ENCODE measurements around the gene KLK7.

The KLK7 gene

DNA sequence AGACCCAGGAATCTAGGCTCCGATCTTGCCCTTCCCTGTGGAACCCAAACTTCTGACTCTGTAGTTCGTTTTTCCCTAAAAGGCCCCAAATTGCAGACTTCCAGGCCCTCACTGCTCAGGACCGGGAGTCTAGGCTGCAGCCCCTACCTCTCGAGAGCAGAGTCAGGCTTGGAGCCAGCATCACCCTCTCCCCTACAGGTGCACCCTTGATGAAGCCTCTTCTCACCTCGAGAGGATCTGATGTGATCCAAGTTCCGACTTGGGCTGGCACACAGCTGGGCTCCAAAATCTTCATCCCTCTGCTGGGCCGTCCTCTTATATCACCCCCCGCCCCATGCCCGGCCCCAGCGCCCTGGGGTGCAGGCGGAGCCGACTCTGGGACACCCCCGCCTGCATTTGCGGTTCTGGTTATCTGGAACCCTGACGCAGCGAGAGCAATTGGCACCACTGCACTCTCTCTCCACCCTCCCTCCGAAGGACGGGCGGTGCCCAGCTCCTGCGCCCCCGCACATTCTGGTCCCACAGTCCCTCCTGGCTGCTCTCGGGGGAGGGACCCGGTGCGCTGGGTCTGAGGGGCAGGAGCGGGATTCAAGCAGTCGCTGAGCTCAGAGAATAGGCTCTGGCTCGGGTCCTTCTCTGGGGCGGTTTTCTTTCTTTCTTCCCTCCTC, at the start of gene KLK7:
Gene KLK7 (minus strand): TSS at position 293 of the 668 bp plus-strand sequence. CDS start 1,518 bp downstream, outside the sequence.
- no peak for DNase-seq (ENCODE audit: low spot score)

DNA sequence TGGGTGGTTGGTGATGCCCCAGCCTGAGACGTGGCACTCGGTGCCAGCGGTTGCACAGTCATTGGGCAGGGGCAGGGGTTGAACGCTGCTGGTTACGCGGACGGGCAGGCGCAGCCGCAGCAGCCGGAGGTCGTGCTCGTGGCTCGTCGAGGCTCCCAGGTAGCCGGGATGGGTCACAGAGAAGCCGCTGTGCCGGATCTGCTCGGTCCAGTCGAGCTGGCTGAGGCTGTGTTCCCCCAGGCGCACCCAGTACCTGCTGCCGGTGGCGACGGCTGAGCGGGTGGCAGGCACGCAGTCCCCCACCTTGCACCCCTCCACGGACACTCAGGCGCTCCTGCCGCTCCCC, 48.1 kb upstream of the KLK7 start:
- DNase-seq (ENCODE audit: low spot score) = no peak

DNA sequence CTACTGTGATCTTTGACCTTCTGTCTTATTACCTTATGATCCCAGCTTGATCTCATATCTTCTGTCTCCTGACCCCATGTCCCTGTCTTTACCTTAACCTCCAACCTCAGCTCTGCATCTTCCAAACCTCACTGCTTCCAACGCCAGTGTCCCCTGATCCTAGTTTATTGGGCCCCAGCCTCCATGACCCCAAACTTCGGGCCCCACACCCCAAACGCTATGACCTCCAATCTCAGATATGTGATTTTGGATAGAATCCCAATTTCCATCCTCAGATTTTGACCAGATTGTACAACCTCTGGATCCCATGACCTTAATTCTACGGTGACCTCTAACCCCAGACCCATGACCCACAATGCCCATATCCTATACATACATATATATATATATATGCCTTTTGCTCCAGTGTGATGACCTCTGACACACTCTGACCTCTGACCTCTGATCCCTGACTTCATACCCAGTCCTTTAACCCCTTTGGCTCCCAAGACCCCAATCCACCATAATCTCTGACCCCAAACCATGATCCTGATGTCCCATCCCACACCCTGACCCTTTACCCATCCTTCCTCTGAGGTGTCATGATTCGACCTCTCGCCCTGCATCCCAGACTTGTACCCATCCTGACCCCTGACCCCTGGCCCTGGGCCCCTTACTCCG, 47.6 kb upstream of the KLK7 start:
- no peak for DNase-seq (ENCODE audit: low spot score)

DNA sequence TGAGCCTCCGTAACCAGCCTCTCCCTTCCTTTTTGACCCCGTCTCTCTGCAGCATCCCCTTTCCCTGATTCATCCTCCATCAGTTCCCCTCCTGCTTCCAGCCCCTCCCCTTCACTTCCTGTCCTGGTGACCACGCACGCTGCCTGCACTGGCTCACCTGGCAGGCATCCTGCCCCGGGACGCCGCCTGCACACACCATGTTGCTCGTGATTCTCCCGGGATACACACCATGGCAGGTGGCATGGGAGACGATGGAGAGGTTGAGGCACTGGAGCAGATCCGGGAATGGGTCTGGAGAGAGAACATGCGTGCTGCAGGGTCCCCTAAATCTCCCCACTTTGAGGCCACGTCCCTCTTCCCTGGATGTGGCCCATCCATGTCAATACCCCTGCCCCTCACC, 46.9 kb upstream of the KLK7 start:
- no peak for DNase-seq (ENCODE audit: low spot score)

DNA sequence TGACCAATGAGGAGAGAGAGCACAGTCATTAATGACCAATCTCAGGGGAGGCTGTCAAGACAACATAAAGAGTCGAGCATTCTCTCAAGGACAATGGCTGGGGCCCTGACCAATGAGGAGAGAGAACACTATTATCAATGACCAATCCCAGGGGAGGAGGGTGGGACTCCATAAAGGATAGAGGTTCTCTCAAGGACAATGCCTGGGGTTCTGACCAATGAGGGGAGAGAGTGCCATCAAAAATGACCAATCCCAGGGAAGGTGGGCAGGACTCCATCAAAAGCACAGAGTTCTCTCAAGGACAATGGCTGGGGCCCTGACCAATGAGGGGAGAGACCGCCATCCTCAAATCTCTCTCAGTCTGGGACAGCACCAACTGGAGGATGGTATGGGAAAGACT, 46.0 kb upstream of the KLK7 start:
- DNase-seq (ENCODE audit: low spot score) = no peak

DNA sequence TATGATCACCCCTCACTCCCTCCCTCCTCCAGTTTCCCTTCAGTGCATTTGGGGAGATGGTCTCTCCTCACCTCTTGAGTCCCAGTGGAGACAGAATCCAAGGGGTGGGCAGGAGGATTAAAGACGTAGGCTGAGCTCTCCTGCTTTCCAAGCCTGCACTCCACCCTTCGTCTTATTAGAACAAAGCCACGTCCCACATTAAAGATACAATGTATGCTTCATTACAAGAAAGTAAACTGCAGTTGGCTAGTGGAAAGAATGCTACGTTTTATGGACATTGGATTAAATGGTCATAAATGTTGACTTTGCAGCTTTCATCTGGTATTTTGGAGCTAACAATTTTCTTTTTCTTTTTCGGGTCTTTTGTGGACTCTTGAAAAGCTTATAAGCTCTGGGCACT, 44.2 kb upstream of the KLK7 start:
- no peak for DNase-seq (ENCODE audit: low spot score)

DNA sequence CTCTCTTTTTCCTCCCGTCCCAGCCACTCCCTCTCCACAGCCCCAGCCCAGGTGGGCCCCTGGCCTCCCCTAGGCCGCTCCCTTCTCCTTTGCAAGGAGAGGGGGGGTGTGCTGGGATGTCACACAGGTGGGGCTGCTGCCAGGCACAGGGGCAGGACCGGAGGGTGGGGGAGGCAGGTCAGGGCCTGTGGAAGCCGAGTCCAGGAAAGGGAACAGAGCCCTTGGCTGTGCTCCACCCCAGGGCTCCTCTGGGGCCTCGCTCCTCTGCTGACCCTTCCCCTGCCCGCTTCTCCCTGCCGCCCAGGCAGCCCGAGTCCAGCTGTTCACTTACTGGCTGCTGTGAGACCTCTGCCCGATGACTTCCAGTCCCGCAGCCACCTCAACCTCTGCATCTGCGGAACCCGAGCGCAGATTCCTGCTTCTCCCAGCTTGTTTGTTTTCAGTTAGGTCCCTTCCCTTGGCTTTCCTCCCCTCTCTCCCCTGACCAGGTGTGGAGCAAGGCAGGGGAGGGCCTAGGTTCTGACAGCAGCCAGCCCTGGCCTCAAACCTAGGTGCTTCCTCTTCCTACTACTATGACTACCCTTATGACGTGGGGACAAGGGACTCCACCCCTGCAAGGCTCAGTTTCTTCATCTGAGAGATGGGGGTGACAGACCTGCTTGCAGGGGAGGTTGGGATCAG, 43.5 kb upstream of the KLK7 start:
- no peak for DNase-seq (ENCODE audit: low spot score)

DNA sequence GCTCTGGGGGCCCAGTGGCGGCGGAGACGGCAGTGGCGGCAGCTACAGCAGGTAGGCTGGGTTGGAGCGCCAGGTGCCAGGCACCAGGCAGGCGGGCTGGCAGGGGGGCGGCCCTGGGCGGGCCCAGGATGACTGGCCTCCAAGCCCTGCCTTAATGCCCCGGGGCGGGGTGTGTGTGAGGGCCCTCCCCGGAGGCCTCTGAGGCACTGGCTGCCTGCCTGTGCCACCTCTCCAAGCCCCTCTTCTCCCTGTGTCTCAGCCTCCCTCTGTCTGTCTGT, 42.8 kb upstream of the KLK7 start, which contains the start of gene KLK11:
Gene KLK11 (minus strand): TSS at position 63 of the 278 bp plus-strand sequence. CDS start 985 bp downstream, outside the sequence.
- DNase-seq (ENCODE audit: low spot score) = no peak

DNA sequence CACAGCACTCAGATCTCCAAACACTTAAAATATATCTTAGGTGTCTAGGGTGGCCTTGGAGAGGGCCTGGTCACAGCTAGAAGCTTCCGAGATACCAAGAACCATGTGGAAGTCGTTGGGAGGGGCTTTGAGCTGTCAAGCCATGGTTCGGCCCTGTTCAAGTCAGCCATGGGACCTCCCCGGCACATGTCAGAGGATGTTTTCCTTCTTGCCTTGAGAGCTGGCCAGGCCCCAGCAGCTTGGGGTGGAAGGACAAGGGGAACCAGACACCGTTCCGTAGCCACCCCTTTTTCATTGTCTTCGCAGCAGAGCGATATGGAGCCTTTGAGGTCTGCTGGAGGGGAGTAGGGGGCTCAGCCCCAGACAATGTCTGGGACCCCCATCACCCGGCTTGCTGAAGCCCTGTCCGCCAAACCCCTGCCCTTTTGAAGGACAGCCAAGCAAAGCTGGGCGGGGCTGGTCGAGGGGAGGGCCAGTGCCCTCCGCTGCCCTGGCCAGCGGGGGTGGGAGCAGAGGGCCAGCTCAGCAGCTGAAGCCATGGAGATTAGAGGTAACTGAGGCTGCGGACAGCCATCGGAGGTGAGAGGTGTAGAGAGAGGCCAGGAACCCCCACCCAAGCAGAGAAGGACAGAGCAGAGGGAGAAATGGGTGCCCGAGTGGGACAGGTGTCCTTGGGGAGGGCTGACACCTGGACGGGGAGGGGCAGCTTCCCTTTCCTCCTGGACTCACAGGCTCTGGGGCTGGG, 42.3 kb upstream of the KLK7 start:
- no peak for DNase-seq (ENCODE audit: low spot score)

DNA sequence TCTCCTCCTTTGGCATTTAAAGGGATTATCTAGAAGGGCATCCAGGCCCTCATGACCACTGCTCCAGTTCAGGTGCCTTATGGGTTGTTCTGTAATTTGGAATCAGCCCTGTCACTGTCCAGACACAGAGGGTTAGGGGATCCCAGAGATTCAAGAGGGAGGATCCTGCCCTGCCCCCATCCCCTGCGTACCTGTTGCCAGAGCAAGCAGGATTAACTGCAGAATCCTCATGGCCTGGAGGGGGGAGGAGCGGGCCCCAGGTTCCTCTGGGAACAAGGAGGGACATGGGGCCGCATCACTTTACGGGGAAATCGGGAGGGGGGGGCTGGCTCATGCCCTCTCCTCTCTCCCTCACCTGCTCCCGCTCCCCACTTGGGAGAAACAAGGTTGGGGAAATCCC, 41.7 kb upstream of the KLK7 start:
- no peak for DNase-seq (ENCODE audit: low spot score)

DNA sequence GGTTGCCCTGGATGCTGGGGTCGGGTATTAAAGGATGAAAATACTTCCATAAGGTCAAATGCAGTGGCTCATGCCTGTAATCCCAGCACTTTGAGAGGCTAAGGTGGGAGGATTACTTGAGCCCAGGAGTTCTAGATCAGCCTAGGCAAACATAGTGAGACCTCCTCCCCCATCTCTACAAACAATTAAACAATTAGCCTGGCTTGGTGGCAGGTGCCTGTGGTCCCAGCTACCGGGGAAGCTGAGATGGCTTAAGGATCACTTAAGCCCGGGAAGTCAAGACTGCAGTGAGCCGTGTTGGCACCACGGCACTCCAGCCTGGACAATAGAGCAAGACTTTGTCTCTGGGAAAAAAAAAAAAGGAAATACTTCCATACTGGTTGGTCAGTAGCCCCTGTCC, 41.2 kb upstream of the KLK7 start:
- no peak for DNase-seq (ENCODE audit: low spot score)

DNA sequence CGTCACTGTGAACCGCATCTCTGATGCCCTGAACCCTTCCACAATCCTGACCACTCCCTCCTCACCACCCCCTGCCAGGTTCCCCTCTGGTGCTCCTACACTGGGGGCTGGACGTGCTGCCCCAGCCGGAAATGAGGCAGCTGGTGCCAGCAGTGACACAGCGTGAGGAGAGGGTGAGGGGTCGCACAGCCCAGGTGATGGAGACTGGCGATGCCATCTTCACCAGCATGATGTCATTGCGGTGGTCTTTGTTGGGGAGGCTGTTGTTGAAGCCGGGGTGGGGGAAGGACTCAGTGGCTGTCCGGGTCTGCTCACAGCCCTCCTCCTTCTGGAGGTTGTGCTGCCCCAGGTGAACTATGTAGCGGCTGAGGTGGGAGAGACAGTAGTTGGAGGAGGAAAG, 40.2 kb upstream of the KLK7 start:
- DNase-seq (ENCODE audit: low spot score) = no peak

DNA sequence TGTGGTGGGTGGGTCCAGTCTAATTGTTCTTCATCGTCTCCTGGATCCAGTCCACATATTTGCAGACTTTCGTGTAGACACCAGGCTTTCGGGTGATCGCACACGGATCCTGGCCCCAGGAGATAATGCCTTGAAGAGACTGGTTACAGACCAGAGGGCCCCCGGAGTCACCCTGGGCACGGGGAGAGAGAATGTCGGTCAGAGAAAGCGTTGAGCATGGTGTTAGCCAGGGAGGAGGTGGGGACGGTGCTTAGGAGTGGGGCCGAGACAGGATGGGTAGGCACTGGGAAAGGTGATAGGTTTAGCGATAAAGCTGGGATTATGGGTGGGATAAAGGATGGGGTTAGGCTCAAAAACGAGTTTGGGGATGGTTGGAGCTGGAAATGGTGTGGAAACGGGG, 38.8 kb upstream of the KLK7 start:
- no peak for DNase-seq (ENCODE audit: low spot score)

DNA sequence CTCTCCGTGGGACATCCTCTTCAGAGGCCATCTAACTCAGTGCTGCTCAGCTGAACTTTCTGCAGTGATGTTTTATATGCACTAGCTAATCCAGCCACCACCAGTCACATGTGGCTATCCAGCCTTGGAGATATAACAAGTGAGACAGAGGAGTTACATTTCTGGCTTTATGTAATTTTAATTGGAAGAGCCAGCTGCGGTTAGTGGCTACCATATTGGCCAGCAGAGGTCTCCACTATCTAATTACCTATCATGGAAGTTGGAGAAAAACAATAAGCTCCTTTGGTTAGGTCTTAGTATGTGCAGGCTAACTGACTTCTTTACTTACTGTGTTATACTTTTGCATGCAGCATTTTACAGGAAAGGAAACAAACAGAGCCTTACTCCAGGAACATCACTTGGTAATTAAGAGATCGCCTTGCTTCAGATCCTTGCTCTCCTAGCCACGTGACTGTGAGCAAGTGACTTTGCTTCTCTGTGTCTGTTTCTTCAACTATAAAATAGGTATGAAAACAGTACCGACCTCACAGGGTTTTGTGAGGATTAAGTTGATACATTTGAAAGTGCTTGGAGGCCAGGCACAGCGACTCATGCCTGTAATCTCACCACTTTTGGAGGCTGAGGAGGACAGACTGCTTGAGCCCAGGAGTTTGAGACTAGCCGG, 37.4 kb upstream of the KLK7 start:
- DNase-seq (ENCODE audit: low spot score) = peak; percentile 71

DNA sequence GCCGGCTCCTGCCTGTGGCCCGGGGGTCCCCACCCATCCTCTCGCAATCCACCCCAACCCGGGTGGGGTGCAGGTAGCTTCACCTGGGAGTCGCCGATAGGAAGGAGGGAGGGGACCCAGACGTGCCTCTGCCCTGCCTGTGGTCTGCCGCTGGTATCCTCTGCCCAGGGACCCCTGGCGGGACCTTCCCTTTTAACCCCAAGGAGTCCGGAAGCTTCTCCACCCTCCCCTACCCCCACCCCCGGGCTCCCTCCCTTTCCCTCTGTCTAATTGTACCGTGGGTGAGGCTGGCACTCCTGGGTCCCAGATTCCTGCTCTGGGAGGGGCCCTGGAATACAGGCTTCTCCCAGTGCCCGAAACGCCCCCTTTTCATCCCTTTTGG, 35.8 kb upstream of the KLK7 start, which contains the start of gene KLK10:
Gene KLK10 (minus strand): TSS at position 166 of the 382 bp plus-strand sequence. CDS start 579 bp downstream, outside the sequence.
- DNase-seq (ENCODE audit: low spot score) = no peak

DNA sequence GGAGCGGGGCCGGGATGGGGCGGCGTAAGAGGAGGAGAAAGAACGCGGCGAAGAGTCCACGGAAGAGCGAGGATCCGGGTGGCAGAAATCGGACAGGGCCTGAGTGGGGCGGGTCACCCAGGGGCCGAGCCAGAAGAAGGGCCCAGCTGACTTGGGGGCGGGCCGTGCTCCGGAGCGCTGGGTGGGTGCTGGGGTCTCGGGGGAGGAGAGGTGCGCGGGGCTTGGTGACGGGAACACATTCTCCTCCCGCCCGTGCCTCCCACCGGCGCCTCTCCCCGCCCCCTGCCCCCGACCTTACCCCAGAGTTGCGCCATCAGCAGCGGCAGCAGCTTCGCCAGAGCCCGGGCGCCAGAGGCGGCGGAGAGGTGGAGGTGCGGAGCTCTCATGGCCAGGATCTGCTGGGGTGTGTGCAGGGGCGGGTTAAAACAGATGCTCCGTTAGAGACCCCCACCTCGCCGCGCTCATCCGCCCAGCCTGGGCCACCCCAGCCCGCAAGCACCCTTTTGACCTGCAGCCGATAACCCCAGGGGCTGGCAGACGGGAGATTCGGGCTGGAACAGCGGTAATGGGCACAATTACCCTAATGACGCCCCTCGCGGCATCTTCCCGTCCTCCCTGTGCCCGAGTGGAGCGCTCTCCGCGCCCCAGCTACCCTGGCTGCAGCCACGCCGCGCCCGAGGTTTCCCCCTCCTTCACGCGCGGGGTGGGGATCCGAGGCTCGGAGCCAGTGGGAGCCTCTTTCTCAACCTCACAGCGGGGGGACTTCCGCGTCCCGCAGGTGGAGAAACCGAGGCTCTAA, 35.2 kb upstream of the KLK7 start:
- DNase-seq (ENCODE audit: low spot score) = no peak

DNA sequence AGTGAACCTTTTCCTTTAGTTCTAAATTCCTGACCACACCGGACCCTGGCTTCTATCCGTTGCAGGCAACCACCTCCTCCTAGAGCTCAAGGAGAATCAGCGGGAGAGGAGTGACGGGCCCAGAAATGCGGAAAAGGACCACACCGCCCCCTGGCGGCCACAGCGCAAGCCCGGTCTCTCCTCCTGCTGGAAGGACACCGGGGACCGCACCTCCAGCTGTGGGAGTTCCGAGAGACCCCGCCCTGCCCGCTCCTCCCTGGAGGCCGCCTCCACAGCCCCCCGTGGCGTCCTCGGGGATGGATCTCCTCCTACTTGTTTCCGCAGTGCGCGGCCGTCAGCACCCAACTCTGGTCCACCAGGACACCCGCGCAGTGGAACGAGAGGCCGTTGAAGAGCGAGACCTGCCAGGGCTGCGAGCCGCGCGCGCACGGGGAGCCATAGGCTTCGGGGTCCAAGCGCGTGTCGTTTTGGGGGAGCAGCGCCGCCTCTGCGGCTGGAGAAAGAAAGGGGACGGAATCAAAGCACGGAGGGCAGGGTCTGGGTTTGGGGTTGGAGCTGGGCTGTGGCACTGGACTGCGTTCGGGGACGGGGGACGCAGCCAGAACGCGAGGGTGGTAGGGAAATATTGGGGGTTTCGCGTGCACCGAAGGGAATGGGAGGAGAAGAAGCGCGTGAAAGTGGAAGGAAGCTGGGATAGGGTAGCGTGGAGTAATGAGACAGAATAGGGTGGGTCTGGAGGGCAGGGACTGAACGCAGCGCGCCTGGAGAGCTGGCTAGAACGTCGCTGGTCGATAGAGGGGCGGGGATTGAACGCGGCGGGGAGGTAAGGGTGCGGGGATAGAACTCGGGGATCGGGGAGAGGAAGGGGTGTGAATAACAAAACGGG, 33.3 kb upstream of the KLK7 start:
- DNase-seq (ENCODE audit: low spot score) = peak; percentile 41

DNA sequence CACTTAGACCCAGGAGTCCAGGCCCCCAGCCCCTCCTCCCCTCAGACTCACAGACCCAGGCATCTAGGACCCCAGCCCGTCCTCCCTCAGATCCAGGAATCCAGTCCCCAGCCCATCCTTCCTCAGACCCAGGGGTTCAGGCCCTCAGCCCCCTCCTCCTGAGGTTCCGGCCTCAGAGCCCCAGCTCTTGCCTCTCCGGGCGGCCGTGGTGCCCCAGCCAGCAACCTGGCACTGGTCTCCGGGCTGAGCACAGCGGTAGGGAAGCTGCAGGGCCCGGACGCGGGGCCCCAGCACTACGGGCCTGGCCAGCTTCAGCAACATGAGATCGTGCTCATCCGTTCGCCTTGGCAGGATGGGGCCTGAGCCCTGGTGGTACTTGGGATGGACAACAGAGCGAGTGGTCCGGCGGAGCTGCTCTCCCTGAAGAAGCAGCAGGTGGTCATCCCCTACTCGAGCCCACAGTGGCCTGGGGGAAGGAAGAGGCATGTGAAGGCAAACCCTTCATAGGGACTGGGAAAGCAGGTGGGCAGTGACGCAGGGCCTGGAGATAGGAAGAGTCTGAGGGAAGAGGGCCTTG, 32.1 kb upstream of the KLK7 start:
- no peak for DNase-seq (ENCODE audit: low spot score)

DNA sequence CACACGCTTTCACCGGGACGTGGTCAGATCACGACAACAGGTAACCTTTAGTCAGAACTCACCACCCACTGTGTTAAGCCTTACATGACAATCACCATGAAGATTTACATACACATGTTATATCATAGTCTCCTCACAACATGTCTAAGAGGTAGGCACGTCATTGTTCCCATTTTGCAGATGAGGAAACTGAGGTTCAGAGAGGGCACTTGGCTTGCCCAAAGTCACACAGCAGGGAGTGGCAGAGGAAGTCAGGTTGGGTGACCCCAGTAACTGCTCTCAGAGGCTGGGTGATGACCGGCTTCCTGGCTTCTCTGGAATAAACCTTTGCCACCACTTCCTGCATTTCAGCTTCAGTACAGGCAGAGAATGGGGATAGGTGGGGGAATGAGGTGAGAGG, 30.5 kb upstream of the KLK7 start:
- DNase-seq (ENCODE audit: low spot score) = no peak

DNA sequence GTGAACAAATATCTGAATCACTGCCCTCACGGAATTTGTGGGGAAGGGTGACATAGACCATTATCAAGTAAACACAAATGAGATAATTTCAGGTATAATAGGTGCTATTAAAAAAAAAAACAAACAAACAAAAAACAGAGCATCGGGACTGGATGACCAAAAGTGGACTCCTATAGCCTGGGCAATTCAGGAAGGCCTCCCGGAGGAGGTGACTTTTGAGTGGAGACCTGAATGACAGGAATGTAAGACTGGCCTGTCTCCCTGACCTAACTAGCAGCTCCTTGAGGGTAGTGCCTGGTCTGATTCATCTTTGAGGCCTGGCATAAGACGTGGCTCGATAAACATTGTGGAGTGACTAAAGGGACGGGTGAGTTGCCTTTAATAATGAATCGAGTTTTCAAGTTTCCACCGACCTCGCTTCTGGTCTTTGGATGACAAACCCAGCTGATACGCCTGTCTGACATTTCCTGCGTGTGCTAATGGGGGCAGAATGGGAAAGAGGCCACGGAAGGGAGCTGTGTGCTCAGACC, 29.0 kb upstream of the KLK7 start:
- no peak for DNase-seq (ENCODE audit: low spot score)

Data from COLO829 (cell line).